GM21737 (cell line): ENCODE results near the gene LDB3.

Experiments
- ATAC-seq: cut with Tn5 transposase; IDR thresholded peaks from one replicate; pipeline ENCODE4 v1.9.1; 2021; ENCODE audit warnings: mild to moderate bottlenecking, moderate library complexity; ENCODE audit not compliant: unreplicated experiment

Gene LDB3

GRCh38 chr10:86757113-86757972 lies 89.0 kb downstream of the LDB3 start:
- no peak for ATAC-seq

- no peak for ATAC-seq
Measured at GRCh38 chr10:86758189-86759072, 90.1 kb downstream of the LDB3 start.

- ATAC-seq, result no peak
Measured at GRCh38 chr10:86759073-86759672, 90.9 kb downstream of the LDB3 start.

- no peak for ATAC-seq
Measured at GRCh38 chr10:86763404-86763803, 95.1 kb downstream of the LDB3 start.

- no peak for ATAC-seq
Measured at GRCh38 chr10:86765548-86765947, 97.2 kb downstream of the LDB3 start.

GRCh38 chr10:86768412-86769062 lies 100.2 kb downstream of the LDB3 start:
- ATAC-seq, result no peak

GRCh38 chr10:86769991-86770390 lies 101.7 kb downstream of the LDB3 start:
- no peak for ATAC-seq

GRCh38 chr10:86770412-86770960 lies 102.2 kb downstream of the LDB3 start:
- ATAC-seq, result no peak

- ATAC-seq, result no peak
Measured at GRCh38 chr10:86773498-86773897, 105.2 kb downstream of the LDB3 start.

- peak; percentile 75 for ATAC-seq
Measured at GRCh38 chr10:86775056-86775869, 107.0 kb downstream of the LDB3 start.

GRCh38 chr10:86775870-86776180 lies 107.5 kb downstream of the LDB3 start:
- ATAC-seq, result no peak

GRCh38 chr10:86779220-86780017 lies 111.1 kb downstream of the LDB3 start:
- no peak for ATAC-seq

GRCh38 chr10:86782701-86783418 lies 114.5 kb downstream of the LDB3 start:
- ATAC-seq, result no peak

GRCh38 chr10:86785037-86785436 lies 116.7 kb downstream of the LDB3 start:
- ATAC-seq, result no peak
